Measurements from ENCODE around the gene EIF4G3. TPM values are rescaled to one million over a fixed set of nuclear protein-coding genes. Genes with fewer than 3 reads are reported as not detected.

EIF4G3 gene
- total RNA-seq, 1 experiment from 2014 or later, result 39.9 TPM

DNA sequence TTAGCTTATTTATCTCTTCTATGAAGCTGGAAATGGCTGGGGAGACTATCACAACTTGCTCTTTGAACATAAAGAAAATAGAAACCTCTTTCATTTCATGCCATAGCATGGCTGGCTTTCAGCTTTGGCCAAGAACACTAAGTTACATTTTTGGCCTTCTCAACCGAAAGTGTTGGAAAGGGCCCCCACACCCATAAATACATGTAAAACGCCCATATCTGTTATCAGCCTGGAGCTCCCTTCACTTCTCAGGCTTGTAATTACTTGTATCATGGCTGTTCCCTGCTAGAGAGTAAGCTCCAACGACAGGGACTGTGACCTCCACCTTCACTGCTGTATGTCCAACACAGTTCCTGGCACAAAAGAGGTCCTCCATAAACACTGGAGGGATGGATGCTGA lies 12.7 kb upstream of the EIF4G3 start:
- Mint-ChIP-seq H3K9me3 (ENCODE audit: low read depth, unreplicated experiment) (no peaks in the 10 kb centered on the region), H3K36me3 (ENCODE audit: insufficient read depth, unreplicated experiment) (no peaks in the 10 kb centered on the region), H3K4me1 (ENCODE audit: low read depth, unreplicated experiment) (no peaks in the 10 kb centered on the region), H3K4me3 (ENCODE audit: low read depth, unreplicated experiment) (no peak overlapping the region), H3K27ac (ENCODE audit: unreplicated experiment) (no peak overlapping the region), H3K27me3 (ENCODE audit: unreplicated experiment) (peaks cover 32% of the 10 kb centered on the region)
- no TSS peak for BruUV-seq (replicated peaks)
- TF ChIP-seq, protein P1, sequence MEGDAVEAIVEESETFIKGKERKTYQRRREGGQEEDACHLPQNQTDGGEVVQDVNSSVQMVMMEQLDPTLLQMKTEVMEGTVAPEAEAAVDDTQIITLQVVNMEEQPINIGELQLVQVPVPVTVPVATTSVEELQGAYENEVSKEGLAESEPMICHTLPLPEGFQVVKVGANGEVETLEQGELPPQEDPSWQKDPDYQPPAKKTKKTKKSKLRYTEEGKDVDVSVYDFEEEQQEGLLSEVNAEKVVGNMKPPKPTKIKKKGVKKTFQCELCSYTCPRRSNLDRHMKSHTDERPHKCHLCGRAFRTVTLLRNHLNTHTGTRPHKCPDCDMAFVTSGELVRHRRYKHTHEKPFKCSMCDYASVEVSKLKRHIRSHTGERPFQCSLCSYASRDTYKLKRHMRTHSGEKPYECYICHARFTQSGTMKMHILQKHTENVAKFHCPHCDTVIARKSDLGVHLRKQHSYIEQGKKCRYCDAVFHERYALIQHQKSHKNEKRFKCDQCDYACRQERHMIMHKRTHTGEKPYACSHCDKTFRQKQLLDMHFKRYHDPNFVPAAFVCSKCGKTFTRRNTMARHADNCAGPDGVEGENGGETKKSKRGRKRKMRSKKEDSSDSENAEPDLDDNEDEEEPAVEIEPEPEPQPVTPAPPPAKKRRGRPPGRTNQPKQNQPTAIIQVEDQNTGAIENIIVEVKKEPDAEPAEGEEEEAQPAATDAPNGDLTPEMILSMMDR (IDR thresholded peaks at IDR 0.05; ENCODE audit: unreplicated experiment), result no peak
- DNase-seq, result no peak
- CTCF ChIA-PET, result no interaction called here
- intact Hi-C loops (cut with micrococcal nuclease; ENCODE audit: unreplicated experiment), result no loop called here

DNA sequence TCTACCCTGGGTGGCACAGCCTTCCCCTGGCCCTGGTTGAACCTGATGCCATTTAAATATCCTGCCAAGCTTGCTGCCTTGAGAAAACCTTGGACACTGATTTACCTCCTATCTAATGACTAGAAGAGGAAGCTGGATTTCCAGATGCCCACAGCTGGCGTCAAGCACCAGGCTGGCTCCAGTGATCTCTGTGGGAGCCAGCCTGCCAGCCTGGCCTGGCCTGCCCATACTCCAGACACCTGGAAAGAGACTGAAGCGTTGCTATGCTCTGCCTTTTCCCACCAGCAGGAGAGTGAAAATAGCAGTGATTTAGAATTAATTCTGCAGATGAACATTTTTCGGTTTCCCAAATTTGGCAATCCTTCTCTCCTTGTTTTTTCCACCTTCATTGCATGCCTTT lies 11.5 kb upstream of the EIF4G3 start:
- intact Hi-C loops (cut with micrococcal nuclease; ENCODE audit: unreplicated experiment), result no loop called here
- TF ChIP-seq, protein P1 (IDR thresholded peaks at IDR 0.05; ENCODE audit: unreplicated experiment), result no peak
- H3K27ac Mint-ChIP-seq (ENCODE audit: unreplicated experiment), result no peak overlapping the region
- no peaks in the 10 kb centered on the region for H3K4me1 Mint-ChIP-seq (ENCODE audit: low read depth, unreplicated experiment)
- no TSS peak for BruUV-seq (replicated peaks)
- CTCF ChIA-PET, result no interaction called here
- H3K36me3 Mint-ChIP-seq (ENCODE audit: insufficient read depth, unreplicated experiment), result no peaks in the 10 kb centered on the region
- no peak for DNase-seq
- no peaks in the 10 kb centered on the region for H3K9me3 Mint-ChIP-seq (ENCODE audit: low read depth, unreplicated experiment)
- H3K27me3 Mint-ChIP-seq (ENCODE audit: unreplicated experiment), result peaks cover 26% of the 10 kb centered on the region
- H3K4me3 Mint-ChIP-seq (ENCODE audit: low read depth, unreplicated experiment), result no peak overlapping the region

DNA sequence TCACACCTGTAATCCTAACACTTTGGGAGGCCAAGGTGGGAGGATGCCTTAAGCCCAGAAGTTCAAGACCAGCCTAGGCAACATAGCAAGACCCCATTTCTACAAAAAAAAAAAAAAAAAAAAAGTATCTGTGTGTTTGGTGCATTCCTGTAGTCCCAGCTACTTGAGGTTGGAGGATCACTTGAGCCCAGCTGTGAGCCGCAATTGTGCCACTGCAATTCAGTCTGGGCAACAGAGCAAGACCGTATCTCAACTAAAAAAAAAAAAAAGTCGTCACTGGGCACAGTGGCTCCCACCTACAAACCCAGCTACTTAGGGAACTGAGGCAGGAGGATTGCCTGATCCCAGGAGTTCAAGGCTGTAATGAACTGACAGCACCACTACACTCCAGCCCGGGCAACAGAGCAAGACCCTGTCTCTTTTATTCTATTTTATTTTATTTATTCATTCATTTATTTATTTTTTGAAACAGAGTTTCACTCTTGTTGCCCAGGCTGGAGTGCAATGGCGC lies 8.6 kb upstream of the EIF4G3 start:
- intact Hi-C loops (cut with micrococcal nuclease; ENCODE audit: unreplicated experiment), result no loop called here
- CTCF ChIA-PET, result no interaction called here
- DNase-seq, result no peak
- H3K36me3 Mint-ChIP-seq (ENCODE audit: insufficient read depth, unreplicated experiment), result no peaks in the 10 kb centered on the region
- H3K27ac Mint-ChIP-seq (ENCODE audit: unreplicated experiment), result no peak overlapping the region
- H3K9me3 Mint-ChIP-seq (ENCODE audit: low read depth, unreplicated experiment), result no peaks in the 10 kb centered on the region
- no TSS peak for BruUV-seq (replicated peaks)
- TF ChIP-seq, protein P1 (IDR thresholded peaks at IDR 0.05; ENCODE audit: unreplicated experiment), result no peak
- no peak overlapping the region for H3K4me3 Mint-ChIP-seq (ENCODE audit: low read depth, unreplicated experiment)
- no peaks in the 10 kb centered on the region for H3K4me1 Mint-ChIP-seq (ENCODE audit: low read depth, unreplicated experiment)
- H3K27me3 Mint-ChIP-seq (ENCODE audit: unreplicated experiment), result peaks cover 8% of the 10 kb centered on the region

DNA sequence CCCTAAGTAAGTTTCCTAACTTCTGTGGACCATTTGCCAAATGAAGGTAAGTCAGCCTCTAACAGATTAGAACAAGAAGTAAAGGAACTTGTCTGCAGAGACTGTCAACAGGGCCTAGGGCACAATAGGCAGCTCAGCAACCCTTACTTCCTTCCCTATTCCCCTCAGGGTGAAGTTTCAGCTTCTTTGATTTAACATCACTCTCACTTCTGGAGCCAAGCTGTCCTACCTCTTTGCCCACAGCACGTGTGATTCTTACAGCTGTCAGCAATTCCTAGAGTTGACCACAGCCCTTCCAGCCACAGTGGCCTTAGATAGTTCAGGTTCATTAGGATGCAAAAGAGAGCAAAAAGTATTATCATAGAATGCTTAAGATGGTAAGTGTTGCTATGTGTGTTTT lies 7.6 kb upstream of the EIF4G3 start:
- CTCF ChIA-PET, result no interaction called here
- intact Hi-C loops (cut with micrococcal nuclease; ENCODE audit: unreplicated experiment), result no loop called here
- no peaks in the 10 kb centered on the region for H3K4me1 Mint-ChIP-seq (ENCODE audit: low read depth, unreplicated experiment)
- no peak overlapping the region for H3K27ac Mint-ChIP-seq (ENCODE audit: unreplicated experiment)
- no peaks in the 10 kb centered on the region for H3K9me3 Mint-ChIP-seq (ENCODE audit: low read depth, unreplicated experiment)
- H3K36me3 Mint-ChIP-seq (ENCODE audit: insufficient read depth, unreplicated experiment), result no peaks in the 10 kb centered on the region
- no TSS peak for BruUV-seq (replicated peaks)
- H3K4me3 Mint-ChIP-seq (ENCODE audit: low read depth, unreplicated experiment), result no peak overlapping the region
- TF ChIP-seq, protein P1 (IDR thresholded peaks at IDR 0.05; ENCODE audit: unreplicated experiment), result no peak
- H3K27me3 Mint-ChIP-seq (ENCODE audit: unreplicated experiment), result no peaks in the 10 kb centered on the region
- DNase-seq, result no peak
